GM10266 (cell line): ENCODE data around the gene IFT122.
"Not testable (repeated sequence)": the region's sequence is repeated elsewhere in the genome, so short reads cannot be mapped to it uniquely, and the experiment has no call there.

Source experiments
- DNase-seq: peaks from one replicate; pipeline ENCODE4 v3.0.0; 2012; ENCODE audit errors: extremely low spot score
- TF ChIP-seq, protein P1 (sequence below): IDR thresholded peaks from 2 replicates; pipeline ENCODE4 v1.5.1; 2012; ENCODE audit warnings: mild to moderate bottlenecking, low read depth; ENCODE audit not compliant: control insufficient read depth, insufficient read depth; ENCODE audit errors: missing control alignments

IFT122 gene

DNA sequence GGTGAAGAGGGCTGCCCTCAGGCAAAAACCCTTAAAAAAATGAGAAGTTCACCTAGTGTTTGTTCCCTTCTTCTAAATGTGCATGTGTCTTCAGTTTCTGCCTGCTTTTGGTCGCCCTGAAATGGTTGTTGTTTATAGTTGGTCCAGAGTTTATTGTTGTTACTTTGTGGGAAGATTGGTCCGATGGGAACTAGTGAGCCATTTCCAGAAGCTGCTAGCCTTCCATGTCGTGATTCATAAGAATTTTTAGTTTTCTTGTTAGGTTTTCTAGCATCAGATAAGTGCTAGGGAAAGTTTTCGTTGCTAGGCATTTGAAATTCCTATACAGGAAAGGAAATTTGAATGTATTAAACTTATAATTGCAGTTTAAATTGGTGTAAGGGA, 33.7 kb downstream of the IFT122 start:
- DNase-seq: no peak
- TF ChIP-seq, protein P1, sequence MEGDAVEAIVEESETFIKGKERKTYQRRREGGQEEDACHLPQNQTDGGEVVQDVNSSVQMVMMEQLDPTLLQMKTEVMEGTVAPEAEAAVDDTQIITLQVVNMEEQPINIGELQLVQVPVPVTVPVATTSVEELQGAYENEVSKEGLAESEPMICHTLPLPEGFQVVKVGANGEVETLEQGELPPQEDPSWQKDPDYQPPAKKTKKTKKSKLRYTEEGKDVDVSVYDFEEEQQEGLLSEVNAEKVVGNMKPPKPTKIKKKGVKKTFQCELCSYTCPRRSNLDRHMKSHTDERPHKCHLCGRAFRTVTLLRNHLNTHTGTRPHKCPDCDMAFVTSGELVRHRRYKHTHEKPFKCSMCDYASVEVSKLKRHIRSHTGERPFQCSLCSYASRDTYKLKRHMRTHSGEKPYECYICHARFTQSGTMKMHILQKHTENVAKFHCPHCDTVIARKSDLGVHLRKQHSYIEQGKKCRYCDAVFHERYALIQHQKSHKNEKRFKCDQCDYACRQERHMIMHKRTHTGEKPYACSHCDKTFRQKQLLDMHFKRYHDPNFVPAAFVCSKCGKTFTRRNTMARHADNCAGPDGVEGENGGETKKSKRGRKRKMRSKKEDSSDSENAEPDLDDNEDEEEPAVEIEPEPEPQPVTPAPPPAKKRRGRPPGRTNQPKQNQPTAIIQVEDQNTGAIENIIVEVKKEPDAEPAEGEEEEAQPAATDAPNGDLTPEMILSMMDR: no peak

DNA sequence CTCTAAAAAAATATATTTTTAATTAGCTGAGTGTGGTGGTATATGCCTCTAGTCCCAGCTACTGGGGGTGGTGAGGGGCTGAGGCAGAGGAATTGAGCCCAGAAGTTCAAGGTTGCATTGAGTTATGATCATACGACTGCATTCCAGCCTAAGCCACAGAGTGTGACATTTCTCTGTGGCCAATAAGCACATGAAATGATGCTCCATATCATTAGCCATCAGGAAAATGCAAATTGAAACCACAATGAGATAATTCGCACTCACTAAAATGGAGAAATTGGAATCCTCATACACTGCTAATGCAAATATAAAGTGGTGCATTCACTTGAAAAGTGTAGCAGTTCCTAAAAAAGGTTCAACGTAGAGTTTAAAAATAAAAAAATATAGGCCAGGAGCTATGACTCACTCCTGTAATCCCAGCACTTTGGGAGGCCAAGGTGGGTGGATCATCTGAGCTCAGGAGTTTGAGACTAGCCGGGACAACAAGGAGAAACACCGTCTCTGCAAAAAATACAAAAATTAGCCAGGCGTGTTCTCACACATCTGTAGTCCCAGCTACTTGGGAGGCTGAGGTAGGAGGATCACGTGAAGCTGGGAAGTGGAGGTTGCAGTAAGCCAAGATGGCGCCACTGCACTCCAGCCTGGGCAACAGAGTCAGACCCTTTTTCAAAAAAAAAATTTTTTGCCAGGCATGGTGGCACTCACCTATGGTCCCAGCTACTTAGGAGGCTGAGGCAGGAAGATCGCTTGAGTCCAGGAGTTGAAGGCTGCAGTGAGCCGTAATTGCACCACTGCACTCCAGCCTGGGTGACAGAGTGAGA, 35.2 kb downstream of the IFT122 start:
- no peak for DNase-seq
- TF ChIP-seq, protein P1: no peak

DNA sequence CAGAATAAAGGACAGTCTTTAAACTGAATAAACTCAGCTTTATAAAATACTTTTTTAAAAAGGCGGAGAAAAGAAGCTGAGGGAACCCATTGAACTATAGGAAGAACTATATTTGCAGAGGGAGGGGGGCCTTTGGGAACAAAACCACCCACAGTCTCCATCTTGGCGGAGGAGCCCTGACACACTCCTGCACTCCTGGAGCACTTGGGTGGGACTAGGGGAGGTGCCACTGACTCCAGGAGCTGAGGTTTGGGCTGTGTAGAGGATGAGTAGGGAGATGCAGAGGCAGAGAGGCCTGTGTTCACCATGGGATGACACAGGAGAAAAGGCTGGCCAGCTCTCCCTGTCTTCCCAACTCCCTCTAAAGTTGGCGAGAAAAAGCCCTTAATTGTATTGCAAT, 35.8 kb downstream of the IFT122 start:
- no peak for DNase-seq
- TF ChIP-seq, protein P1: no peak

DNA sequence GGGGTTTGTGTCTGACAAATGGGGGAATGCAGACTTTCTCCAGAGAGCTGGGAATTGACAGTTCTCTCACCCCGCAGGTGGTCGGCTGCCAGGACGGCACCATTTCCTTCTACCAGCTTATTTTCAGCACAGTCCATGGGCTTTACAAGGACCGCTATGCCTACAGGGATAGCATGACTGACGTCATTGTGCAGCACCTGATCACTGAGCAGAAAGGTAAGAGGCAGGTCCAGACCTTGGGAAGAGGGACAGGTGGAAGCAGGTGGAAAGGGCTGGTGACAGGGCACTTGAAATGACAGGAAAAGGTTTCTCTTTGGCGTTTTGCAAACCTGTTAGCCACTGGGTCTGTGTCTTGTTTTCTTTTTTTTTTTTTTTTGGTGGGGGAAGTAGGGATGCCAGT, 36.6 kb downstream of the IFT122 start:
- TF ChIP-seq, protein P1: no peak
- DNase-seq: no peak

DNA sequence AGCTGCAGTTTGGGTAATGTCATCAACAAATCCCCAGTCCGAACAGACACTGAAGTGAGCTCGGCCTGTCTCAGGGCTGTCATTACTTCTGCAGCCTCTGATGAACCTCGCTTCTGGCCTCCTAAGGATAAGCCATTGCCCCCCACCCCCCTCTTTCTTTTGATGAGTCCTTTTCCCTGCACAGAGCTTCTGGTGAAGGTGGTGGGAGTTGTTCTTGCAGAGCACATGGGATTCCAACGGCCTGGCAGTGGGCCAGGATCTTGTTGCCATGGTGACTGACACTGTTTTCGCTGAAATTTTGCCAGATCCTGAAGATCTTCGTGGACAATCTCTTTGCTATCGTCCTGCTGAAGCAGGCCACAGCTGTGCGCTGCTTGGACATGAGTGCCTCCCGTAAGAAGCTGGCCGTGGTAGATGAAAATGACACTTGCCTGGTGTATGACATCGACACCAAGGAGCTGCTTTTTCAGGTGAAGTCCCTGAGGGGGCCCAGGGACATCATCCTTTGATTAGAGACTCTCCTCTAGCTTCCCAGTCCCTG, 41.3 kb downstream of the IFT122 start:
- DNase-seq: not testable (repeated sequence)

DNA sequence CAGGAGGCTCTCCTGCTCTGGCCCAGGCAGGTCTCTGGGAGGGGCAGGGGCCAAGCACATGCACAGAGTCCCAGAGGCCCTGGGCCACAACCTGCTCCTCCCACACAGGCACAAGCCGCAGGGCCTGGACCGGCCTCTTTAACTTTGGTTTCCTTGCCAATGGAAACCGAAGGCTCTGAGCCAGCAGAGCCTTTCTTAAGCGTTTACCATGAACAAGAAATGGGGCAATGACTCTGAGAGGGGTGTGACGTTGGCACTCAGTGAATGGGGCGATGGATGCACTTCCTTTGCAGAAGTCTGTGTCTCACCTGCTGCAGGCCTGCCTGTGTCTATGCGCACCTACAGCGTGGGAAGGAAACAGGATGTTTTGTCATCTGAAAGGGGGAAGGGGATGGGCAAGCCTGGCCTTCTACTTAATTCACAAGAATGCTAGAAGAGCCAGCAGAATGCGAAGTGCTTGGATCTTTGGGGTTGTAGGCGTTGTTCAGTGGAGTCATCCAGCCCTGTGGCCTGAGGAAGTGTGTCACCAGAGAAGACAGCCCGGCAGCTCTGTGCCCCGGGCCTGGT, 41.8 kb downstream of the IFT122 start:
- TF ChIP-seq, protein P1: no peak
- no peak for DNase-seq

DNA sequence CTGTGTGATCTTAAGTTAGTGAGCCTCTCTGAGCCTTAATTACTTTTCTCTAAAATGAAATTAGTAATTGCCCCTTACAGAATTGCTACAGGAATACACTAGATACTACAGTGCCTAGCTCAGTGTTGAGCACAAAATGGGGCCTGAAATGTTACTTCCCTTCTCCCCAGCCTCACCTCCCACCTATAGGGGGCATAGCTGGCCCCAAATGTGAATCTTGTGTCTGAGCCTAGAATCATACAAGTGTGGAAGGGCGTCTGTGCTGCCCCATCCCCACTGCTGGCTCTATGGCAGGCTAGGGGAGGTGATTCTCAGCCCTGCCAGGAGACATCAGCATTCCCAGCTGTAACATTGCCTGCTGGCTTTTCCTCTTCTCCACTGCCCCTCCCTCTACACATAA, 42.7 kb downstream of the IFT122 start:
- TF ChIP-seq, protein P1: no peak

DNA sequence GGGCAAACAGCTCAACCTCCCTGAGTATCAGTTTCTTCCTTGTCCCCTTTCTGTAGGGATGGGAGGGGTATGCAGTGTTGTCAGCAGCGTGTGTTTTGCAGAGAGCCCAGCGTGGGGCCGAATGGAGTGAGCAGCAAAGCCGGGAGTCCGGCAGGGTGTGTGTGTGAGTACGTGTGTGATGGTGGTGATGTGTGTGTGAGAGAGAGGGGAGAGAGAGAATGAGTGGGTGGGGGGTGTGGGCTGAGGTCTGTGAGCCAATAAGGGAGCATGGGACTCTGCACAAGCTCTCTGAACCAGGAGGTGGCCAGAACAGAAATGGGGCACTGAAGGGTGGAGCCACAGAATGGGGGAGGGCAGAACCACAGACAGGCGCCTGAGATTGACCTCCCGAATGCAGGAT, 43.8 kb downstream of the IFT122 start:
- TF ChIP-seq, protein P1: no peak
- DNase-seq: no peak

More for the DNA sequence above, 42.7 kb downstream of the IFT122 start:
- no peak for DNase-seq

DNA sequence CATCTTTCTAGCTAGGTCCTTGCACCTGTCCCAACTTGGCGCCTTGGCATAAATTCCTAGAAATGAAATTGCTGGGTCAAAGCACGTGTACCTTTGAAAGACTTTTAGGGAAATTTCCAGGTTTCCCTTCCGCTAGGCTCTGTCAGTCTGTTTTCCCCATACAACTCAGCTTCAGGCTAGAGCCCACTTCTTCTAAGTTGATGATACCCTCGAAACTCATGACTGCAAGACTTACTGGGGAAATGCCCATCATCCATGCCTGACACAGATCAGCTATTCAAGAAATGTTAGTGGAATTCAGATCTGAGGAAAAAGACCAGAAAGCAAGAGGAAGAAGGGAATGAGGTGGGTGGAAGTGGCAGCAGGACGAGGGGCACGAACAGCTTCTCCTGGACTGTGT, 45.1 kb downstream of the IFT122 start:
- not testable (repeated sequence) for DNase-seq
